ENCODE measurements around the gene NRSN1.

Gene NRSN1

DNA sequence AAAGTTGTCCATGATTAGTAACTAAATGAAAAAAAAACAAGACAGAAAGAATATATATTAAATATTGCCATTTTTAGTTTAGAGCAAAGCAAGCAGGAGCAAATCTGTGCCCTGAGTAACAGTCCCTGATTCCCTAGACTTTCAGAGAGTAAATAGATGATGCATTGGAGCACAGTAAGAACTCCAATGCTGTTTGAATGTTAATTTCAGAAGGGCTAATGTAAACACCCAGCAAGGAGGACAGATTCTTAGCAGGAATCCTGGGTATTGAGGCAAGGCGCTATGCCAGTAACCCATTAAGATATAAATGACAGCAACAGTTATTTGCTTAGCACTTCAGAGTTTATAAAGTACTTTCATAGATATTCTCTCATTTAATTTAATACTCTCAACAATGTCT, 15.6 kb upstream of the NRSN1 start:
- no peak for DNase-seq (ENCODE audit: low spot score)
- TF ChIP-seq, protein P1, sequence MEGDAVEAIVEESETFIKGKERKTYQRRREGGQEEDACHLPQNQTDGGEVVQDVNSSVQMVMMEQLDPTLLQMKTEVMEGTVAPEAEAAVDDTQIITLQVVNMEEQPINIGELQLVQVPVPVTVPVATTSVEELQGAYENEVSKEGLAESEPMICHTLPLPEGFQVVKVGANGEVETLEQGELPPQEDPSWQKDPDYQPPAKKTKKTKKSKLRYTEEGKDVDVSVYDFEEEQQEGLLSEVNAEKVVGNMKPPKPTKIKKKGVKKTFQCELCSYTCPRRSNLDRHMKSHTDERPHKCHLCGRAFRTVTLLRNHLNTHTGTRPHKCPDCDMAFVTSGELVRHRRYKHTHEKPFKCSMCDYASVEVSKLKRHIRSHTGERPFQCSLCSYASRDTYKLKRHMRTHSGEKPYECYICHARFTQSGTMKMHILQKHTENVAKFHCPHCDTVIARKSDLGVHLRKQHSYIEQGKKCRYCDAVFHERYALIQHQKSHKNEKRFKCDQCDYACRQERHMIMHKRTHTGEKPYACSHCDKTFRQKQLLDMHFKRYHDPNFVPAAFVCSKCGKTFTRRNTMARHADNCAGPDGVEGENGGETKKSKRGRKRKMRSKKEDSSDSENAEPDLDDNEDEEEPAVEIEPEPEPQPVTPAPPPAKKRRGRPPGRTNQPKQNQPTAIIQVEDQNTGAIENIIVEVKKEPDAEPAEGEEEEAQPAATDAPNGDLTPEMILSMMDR (IDR thresholded peaks at IDR 0.05), result no peak
- Histone ChIP-seq H3K27ac (no peak overlapping the region), H3K4me3 (no peak overlapping the region)

DNA sequence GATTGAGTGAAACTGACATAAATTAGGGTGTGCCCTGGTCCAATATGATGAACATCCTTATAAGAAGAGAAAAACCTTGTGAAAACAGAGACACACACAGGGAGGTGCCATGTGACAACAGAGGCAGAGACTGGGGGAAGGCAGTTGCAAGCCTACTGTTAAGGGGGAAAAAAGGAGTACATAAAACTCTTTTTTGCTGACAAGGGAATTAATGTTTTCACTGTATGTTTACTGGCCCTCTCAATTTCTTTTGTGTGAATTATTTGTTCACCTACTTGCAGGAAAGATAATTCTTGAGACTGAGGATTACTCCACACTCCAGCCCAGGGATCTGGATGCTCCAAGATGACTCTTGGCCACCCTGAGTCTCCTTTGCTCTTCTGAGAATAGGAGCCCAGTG, 12.1 kb upstream of the NRSN1 start:
- DNase-seq (ENCODE audit: low spot score), result no peak
- TF ChIP-seq, protein P1 (IDR thresholded peaks at IDR 0.05), result no peak
- Histone ChIP-seq H3K27ac (no peak overlapping the region), H3K4me3 (no peak overlapping the region)

DNA sequence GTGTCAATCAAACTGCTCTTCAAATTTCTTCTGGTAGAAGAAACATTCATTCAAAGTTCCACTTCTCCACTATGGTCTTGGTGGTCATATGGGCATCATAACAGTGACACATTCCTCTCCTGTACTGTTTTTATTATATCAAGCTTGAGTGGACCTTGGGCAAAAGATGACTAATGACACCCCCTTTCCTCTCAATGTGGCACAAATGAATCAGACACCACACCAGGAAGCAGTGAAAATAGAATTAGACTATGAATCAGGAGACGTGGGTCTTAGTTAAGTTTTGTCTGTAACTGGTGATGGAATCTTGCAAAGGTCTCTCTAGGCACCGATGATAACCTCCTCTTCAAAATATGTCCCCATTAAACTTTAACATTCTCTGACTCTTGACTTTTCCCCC, 9.0 kb upstream of the NRSN1 start:
- TF ChIP-seq, protein P1 (IDR thresholded peaks at IDR 0.05), result no peak
- Histone ChIP-seq H3K4me3 (no peak overlapping the region), H3K27ac (no peak overlapping the region)
- no peak for DNase-seq (ENCODE audit: low spot score)

DNA sequence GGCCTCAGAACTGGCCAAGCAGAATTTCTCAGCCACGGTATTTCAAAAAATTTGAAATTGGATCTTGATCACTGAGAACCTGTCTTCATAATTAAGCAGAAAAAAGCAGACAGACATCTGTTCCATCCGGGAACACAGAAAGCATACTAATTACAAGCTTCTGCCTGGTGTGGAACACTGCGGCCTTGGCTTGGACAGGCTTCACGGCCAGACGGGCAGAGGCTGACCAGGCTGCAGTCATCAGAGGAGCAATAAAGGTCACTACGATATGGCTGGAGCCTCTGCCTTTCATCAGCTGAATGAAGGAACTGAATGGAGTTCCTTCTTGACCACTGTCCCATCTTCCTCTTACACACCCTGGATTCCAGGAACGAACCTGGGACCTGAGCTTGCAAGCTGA, 3.9 kb upstream of the NRSN1 start:
- TF ChIP-seq, protein P1 (IDR thresholded peaks at IDR 0.05), result no peak
- H3K27ac ChIP-seq, result no peak overlapping the region
- no peak for DNase-seq (ENCODE audit: low spot score)

DNA sequence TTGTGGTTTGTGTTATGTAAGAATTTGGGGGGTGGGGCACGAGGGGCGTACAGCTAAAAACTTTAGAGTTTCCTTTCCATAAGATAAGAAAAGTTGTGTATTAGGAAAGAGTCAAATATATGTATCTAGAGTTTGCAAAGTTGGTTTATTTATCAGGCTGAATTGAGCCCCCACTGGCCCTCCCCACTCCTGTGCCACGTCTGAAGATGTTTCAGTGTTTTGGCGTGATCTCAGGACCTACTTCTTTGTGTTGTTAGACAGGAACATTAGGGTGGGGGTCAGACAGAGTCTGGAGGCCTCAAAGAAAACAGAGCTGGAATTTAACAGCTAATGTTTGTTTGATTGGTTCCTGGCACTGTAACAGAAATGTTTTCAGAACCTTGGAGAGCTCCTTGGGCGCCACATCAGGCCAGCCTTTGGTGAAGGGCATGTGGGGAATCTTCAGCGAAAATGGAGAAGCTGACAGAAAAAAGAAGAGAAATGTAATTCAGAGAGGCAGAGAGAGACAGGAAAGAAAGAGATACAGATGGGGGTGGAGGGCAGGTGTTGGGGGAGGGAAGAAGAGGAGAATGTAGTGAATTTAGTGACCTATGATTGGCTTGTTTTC, 674 bp downstream of the NRSN1 start:
- TF ChIP-seq, protein P1 (IDR thresholded peaks at IDR 0.05), result no peak
- H3K4me3 ChIP-seq, result no peak overlapping the region
- DNase-seq (ENCODE audit: low spot score), result no peak
- H3K27ac ChIP-seq, result no peak overlapping the region

More for the DNA sequence above, 3.9 kb upstream of the NRSN1 start:
- H3K4me3 ChIP-seq, result no peak overlapping the region

DNA sequence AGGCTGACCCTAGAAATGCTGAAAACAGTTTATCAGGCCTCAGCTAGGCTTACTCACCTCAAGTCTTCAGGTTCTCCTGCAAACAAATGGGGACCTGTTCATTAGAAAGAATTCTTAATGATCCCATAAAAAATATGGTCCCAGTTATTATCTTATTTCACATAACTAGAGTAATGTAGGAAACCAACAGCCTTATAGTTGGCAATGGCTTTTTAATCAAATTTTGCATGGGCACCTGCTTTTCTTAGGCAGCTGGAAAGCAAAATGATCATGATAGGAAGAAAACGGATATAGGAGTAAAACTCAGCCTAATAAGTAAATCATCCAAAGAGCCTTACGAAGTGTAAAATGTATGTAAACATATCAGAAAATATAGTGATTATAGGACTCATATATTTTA, 1.3 kb downstream of the NRSN1 start:
- DNase-seq (ENCODE audit: low spot score), result no peak
- Histone ChIP-seq H3K4me3 (no peak overlapping the region), H3K27ac (no peak overlapping the region)
- TF ChIP-seq, protein P1 (IDR thresholded peaks at IDR 0.05), result no peak

DNA sequence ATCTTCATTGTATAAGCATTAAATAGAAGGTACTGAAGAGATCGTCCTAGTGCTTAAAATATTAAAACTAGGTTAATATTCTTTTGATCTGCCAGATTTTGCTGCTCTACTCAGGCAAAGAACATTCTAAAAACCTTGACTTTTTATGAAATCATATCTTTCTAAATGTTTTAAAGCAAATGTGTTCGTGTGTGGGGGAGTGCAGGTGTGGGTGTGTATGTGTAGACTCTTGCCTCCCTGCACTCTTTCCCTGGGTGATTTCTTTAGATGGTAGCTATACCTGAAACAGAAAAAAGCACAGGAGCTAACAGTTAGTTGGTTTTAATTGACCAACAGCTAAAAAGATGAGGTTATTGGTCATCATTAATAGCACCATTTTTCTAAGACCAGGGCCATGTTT, 5.7 kb downstream of the NRSN1 start:
- TF ChIP-seq, protein P1 (IDR thresholded peaks at IDR 0.05), result no peak
- DNase-seq (ENCODE audit: low spot score), result no peak

More for the DNA sequence above, 5.7 kb downstream of the NRSN1 start:
- no peak overlapping the region for H3K4me3 ChIP-seq
- no peak overlapping the region for H3K27ac ChIP-seq

Data from coronary artery (tissue), 2 donors.